ENCODE data around the gene NANOS3. TPM values are rescaled to one million over a fixed set of nuclear protein-coding genes. Genes with fewer than 3 reads are reported as not detected.

The NANOS3 gene
- total RNA-seq, 1 experiment from 2014 or later = not detected

DNA sequence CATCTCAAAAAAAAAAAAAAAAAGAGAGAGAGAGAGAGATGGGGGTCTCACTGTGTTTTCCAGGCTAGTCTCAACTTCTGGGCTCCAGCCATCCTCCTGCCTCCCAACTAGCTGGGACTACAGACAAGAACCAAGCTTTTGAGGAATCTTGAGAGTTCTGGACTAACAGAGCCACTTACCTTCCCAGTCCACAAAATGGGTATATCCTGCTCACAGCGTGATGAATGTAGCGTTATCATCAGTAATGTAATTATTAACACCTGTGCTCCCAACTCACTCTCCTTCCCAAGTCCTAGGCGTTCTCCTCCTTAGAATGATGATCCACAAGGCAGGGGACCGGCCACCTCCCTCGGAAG lies 4.6 kb upstream of the NANOS3 start (continued):
- TF ChIP-seq, protein P1, sequence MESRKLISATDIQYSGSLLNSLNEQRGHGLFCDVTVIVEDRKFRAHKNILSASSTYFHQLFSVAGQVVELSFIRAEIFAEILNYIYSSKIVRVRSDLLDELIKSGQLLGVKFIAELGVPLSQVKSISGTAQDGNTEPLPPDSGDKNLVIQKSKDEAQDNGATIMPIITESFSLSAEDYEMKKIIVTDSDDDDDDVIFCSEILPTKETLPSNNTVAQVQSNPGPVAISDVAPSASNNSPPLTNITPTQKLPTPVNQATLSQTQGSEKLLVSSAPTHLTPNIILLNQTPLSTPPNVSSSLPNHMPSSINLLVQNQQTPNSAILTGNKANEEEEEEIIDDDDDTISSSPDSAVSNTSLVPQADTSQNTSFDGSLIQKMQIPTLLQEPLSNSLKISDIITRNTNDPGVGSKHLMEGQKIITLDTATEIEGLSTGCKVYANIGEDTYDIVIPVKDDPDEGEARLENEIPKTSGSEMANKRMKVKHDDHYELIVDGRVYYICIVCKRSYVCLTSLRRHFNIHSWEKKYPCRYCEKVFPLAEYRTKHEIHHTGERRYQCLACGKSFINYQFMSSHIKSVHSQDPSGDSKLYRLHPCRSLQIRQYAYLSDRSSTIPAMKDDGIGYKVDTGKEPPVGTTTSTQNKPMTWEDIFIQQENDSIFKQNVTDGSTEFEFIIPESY (IDR thresholded peaks at IDR 0.05; ENCODE audit: extremely low read depth, insufficient replicate concordance, low read length) = no peak
- no peak for TF ChIP-seq SIN3A (IDR thresholded peaks at IDR 0.05; ENCODE audit: low read depth)

DNA sequence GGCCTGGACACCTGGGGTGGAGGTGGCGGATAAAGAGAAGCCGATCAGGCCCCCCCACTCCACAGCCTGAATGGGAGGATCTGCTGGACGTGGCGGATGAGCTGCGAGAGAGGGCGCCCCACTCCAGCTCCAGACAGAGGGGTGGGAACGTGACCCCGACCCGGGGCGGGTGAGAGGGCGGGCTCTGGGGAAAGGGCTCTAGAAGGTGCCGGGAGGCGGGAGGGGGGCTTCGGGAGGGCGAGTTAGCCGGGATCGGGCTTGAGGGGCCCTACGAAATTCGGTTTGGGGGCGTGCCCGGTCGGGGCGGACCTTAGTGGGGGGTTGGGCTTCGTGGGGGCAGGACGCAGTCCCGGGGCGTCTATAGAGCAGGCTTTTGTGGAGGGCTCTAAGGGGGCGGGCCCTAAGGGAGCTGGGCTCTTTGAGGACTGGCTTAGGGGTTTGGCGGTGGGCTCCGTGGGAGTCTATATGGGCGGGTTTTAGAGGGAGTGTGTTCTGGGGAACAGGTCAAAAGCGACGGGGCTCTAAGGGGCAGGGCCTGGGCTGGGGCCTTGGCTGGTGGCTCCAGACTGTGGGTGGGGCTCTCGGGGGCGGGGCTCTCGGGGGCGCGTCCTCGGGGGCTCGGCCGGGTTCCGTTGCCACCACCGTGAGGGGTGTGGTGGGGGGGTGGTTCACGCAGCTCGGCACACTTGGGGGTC lies 4.1 kb upstream of the NANOS3 start:
- POLR2A ChIA-PET = interaction anchor here (0.6 to 1.3 kb wide), 9 partner anchors 13 to 1350 kb away, joined by 3 to 8 read pairs (median 6); partner anchors contain the start of gene ZSWIM4
- no peaks in the 10 kb centered on the region for H3K36me3 ChIP-seq (ENCODE audit: control insufficient read depth in 1 of 2, insufficient read depth in 2 of 2, low read length in 2 of 2)
- peaks cover 19 to 26% of the 10 kb centered on the region in 2 experiments for H3K4me1 ChIP-seq (ENCODE audit: control insufficient read depth in 1 of 2, insufficient read depth in 2 of 2, low read length in 2 of 2)
- intact Hi-C loops (cut with micrococcal nuclease) = no loop called here
- no peaks in the 10 kb centered on the region for H3K9me2 ChIP-seq (ENCODE audit: insufficient read depth)
- DNase-seq (ENCODE audit: low read depth, low spot score) (no peak), ATAC-seq (peak; percentile 91)
- no peaks in the 10 kb centered on the region for H3K27me3 ChIP-seq (ENCODE audit: insufficient read depth, low read length)
- RAD21 ChIA-PET (ENCODE audit: low non-redundant PET in 1 of 2, low total read pairs in 2 of 2, uncharacterized antibody in 2 of 2, unreplicated experiment in 2 of 2) = interaction anchor here (0.6 to 0.7 kb wide), 5 partner anchors 14 to 397 kb away, joined by 3 to 7 read pairs (median 4); no protein-coding TSS in a partner anchor
- peak overlapping the region; percentile 45 to 58 for H3K4me3 ChIP-seq (replicated peaks in 1 of 2; ENCODE audit: low read depth in 1 of 2, low read length in 2 of 2)
- no TSS peak for BruUV-seq (replicated peaks)
- TF ChIP-seq SIN3A (IDR thresholded peaks at IDR 0.05; ENCODE audit: low read depth) = no peak
- TF ChIP-seq POLR2AphosphoS5 (IDR thresholded peaks at IDR 0.05; ENCODE audit: low read depth, low read length) = no peak
- TF ChIP-seq, protein P2, sequence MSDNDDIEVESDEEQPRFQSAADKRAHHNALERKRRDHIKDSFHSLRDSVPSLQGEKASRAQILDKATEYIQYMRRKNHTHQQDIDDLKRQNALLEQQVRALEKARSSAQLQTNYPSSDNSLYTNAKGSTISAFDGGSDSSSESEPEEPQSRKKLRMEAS (IDR thresholded peaks at IDR 0.05) = no peak
- TF ChIP-seq ELF1 (IDR thresholded peaks at IDR 0.05; ENCODE audit: borderline replicate concordance, low read depth) = no peak
- no peak for TF ChIP-seq CBX3 (IDR thresholded peaks at IDR 0.05; ENCODE audit: low read depth)
- TF ChIP-seq POLR2A (IDR thresholded peaks at IDR 0.05; ENCODE audit: borderline replicate concordance, extremely low read depth, insufficient read depth, insufficient read length) = no peak
- TF ChIP-seq SP1 (IDR thresholded peaks at IDR 0.05; ENCODE audit: low read depth) = no peak
- no peak for TF ChIP-seq FOSL1 (IDR thresholded peaks at IDR 0.05; ENCODE audit: low read depth)
- TF ChIP-seq TCF7L2 (IDR thresholded peaks at IDR 0.05; ENCODE audit: borderline replicate concordance, extremely low read depth, insufficient read depth, insufficient read length) = peak; percentile 25
- TF ChIP-seq SRF (IDR thresholded peaks at IDR 0.05; ENCODE audit: low read depth) = no peak
- TF ChIP-seq, protein P3, sequence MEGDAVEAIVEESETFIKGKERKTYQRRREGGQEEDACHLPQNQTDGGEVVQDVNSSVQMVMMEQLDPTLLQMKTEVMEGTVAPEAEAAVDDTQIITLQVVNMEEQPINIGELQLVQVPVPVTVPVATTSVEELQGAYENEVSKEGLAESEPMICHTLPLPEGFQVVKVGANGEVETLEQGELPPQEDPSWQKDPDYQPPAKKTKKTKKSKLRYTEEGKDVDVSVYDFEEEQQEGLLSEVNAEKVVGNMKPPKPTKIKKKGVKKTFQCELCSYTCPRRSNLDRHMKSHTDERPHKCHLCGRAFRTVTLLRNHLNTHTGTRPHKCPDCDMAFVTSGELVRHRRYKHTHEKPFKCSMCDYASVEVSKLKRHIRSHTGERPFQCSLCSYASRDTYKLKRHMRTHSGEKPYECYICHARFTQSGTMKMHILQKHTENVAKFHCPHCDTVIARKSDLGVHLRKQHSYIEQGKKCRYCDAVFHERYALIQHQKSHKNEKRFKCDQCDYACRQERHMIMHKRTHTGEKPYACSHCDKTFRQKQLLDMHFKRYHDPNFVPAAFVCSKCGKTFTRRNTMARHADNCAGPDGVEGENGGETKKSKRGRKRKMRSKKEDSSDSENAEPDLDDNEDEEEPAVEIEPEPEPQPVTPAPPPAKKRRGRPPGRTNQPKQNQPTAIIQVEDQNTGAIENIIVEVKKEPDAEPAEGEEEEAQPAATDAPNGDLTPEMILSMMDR (IDR thresholded peaks at IDR 0.05 in 2 of 3, conservative IDR thresholded peaks at IDR 0.05 in 1 of 3; ENCODE audit: borderline replicate concordance in 1 of 3, insufficient read depth in 1 of 3, low read depth in 2 of 3, low read length in 2 of 3) = peak in 2 of 3 experiments; percentile 31 to 52; a peak in 3 of 6 replicates
- peak overlapping the region; percentile 77 for H2AFZ ChIP-seq (ENCODE audit: low read depth, low read length, poor library complexity, severe bottlenecking)
- no peaks in the 10 kb centered on the region for H3K79me2 ChIP-seq (ENCODE audit: insufficient read depth, low read length)
- no peaks in the 10 kb centered on the region for H4K20me1 ChIP-seq (ENCODE audit: insufficient read depth)
- H3K9me3 ChIP-seq (ENCODE audit: control insufficient read depth in 1 of 2, insufficient read depth in 1 of 2, low read depth in 1 of 2, low read length in 2 of 2) = no peaks in the 10 kb centered on the region
- peak overlapping the region; percentile 87 for H3K4me2 ChIP-seq (ENCODE audit: low read length)
- H3K27ac ChIP-seq (ENCODE audit: low read depth, low read length) = peak overlapping the region; percentile 48; the same call in 1 of the 2 replicates
- CTCF ChIA-PET = interaction anchor here (1.7 to 2.7 kb wide), 3 partner anchors 10 to 200 kb away, joined by 5 to 17 read pairs (median 13); no protein-coding TSS in a partner anchor
- peak overlapping the region; percentile 62 for H3K9ac ChIP-seq (ENCODE audit: low read length)
